ENCODE results near the gene DNAH17.

Gene DNAH17

DNA sequence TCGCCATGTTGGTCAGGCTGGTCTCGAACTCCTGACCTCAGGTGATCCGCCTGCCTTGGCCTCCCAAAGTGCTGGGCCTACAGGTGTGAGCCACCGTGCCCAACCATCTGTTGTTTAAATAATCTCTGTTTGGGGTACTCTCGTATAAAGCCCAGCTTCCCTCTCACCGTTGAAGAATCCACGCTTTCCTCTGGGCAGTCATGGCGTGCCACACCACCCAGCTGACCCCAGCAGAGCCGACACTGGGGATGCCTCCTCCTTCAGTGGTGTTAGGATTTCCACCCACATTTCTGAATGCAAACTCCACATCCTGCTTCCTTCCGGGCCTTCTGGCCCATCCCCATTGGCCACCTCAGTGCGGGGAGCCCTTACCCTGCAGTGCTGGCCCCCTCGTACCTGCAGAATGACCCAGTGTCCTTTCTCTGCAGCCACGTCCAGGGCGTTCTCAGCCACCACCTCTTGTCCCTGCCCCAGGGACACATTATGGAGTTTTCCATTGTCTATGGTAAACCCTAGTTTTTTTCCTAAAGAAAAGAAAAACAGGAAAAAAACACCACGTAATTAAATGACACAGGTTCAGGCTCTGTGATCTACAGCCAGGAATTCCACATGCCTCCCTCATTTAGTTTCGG lies 138.4 kb downstream of the DNAH17 start:
- TF ChIP-seq CTCF (conservative IDR thresholded peaks at IDR 0.05; ENCODE audit: low read length) = no peak
- DNase-seq (ENCODE audit: low read depth) = no peak
- no peak overlapping the region for H3K4me3 ChIP-seq (ENCODE audit: low read length)

DNA sequence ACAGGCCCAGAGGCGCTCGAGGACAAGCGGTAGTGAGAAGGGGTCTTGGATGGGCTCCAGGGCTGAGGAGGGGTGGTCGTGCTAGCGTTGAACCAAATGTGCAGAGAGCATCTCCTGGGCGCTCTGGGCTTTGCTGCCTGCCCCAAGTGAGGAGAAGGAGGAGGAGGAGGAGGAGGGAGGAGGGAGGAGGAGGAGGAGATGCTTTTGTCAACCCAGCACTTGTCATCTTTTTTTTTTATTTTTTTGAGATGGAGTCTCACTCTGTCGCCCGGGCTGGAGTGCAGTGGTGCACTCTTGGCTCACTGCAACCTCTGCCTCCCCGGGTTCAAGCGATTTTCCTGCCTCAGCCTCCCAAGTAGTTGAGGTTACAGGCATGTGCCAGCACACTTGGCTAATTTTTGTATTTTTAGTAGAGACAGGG lies 138.9 kb downstream of the DNAH17 start:
- no peak for TF ChIP-seq CTCF (conservative IDR thresholded peaks at IDR 0.05; ENCODE audit: low read length)
- no peak overlapping the region for H3K4me3 ChIP-seq (ENCODE audit: low read length)
- no peak for DNase-seq (ENCODE audit: low read depth)

DNA sequence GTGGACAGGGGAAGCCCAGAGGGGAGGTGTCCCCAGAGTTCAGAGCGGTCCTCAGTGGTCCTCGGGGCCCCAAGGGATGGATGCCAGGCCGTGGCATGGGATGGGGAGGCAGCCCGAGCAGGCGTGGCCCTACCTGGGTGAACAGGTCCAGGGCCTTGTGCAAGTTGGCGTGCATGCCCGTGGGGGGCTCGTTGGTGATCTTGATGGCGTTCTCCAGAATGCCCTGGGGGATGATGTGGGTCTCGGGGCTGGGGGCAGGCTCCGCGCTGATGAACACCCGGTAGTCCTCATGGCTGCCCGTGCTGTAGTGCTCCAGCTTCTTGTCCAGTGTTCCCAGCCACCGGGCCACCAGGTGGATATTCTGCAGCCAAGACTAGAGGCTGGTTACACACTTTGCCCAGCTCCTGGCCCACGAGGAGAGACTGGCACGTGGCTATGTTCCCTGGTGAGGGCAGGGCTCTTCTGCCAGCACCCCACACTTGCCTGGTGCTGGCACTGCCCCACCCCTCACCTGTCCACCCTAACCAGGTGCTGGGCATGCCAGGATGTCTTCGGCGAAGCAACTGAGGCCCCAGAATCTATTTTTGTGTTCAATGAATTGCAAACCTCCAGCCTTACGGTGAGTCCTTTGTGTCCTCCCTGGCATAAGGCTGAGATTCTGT lies 139.6 kb downstream of the DNAH17 start:
- H3K4me3 ChIP-seq (ENCODE audit: low read length) = no peak overlapping the region
- no peak for TF ChIP-seq CTCF (conservative IDR thresholded peaks at IDR 0.05; ENCODE audit: low read length)

GRCh38 chr17:78435330-78436005 lies 141.7 kb downstream of the DNAH17 start:
- TF ChIP-seq CTCF (conservative IDR thresholded peaks at IDR 0.05; ENCODE audit: low read length) = no peak
- H3K4me3 ChIP-seq (ENCODE audit: low read length) = no peak overlapping the region
- DNase-seq (ENCODE audit: low read depth) = no peak

More for the DNA sequence above, 139.6 kb downstream of the DNAH17 start:
- no peak for DNase-seq (ENCODE audit: low read depth)

DNA sequence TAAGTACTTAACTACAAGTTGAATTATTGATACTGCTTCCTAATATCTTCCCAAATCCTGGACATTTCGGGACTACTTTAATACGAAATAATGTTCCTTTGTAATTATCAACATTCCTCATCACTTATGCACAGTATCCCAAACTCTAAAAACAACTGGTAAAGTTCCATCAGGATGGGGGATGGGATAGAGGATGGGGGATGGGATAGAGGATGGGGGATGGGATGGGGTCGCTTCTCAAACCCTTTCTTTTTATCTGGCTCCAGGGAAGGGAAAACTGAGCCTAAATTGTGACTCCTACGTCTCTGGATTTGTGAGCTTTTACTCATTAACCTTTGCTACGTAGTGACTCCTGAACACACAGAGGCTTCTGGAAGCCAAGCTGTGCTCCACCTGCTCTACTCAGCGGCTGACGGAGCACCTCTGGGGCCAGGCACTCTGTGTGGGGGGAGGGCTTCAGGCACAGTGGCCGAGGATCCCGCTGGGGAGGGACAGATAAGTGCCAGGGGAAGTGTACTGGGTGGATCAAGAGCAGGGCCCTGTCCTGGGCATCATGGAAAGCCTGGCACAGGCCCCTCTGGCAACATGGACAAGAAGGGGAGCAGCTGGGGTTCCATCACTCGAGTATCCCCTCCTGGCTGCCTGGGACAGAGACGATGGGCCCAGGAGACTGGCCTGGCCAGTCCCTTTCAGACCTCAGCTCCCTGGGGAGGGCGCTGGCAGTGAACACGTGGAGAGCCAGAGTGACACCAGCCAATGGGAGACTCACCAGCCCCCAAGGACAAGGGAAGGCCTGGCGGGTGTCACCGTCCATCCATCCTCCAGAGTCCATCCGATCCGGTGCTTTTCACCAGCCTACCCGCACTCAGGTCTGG lies 142.5 kb downstream of the DNAH17 start:
- no peak for TF ChIP-seq CTCF (conservative IDR thresholded peaks at IDR 0.05; ENCODE audit: low read length)
- H3K4me3 ChIP-seq (ENCODE audit: low read length) = no peak overlapping the region
- no peak for DNase-seq (ENCODE audit: low read depth)

DNA sequence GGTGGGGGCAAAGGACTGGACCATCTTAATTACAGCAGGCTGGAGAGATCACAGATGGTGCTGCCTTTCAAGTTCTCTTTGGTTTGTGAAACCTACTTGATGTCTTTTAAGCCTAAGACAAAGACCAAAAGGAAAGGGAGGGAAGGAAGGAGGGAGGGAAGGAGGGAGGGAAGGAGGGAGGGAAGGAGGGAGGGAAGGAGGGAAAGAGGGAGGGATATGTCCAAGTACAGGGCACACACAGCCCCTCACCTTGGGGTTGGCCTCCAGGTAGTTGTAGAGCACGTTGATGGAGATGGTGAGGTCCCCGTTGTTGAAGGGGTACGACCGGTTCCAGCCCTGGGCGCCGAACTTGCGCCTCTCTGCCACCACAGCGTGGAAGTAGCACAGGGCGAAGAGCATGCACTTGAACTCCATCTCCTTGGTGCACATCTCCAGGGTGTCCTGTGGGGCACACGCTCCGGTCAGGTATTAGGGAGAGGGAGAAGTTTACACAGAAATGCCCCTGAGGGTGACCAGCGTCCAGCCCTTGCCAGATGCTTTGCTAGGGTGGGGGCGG lies 143.3 kb downstream of the DNAH17 start:
- no peak overlapping the region for H3K4me3 ChIP-seq (ENCODE audit: low read length)
- no peak for DNase-seq (ENCODE audit: low read depth)
- TF ChIP-seq CTCF (conservative IDR thresholded peaks at IDR 0.05; ENCODE audit: low read length) = no peak

Measured in AG10803 (cell line).